ENCODE measurements around the gene FAM163A.

FAM163A gene

GRCh38 chr1:179748772-179749171 lies 5.7 kb downstream of the FAM163A start:
- Histone ChIP-seq H3K27me3 (ENCODE audit: control insufficient read depth in 5 of 5, insufficient read depth in 4 of 5, low read length in 5 of 5) (peaks cover 11 to 23% (median 17%) of the 10 kb centered on the region in 5 donors), H3K4me3 (ENCODE audit: low read depth in 1 of 5, low read length in 5 of 5) (no peak overlapping the region), H3K9ac (ENCODE audit: low read length in 5 of 5) (no peak overlapping the region), H3K36me3 (ENCODE audit: control insufficient read depth in 5 of 5, insufficient read depth in 5 of 5, low read length in 5 of 5) (no peaks in the 10 kb centered on the region), H3K9me3 (ENCODE audit: control insufficient read depth in 5 of 5, low read length in 5 of 5) (peaks cover 0 to 6% (median 0%) of the 10 kb centered on the region in 5 donors), H3K27ac (ENCODE audit: low read depth, low read length) (no peak overlapping the region), H3K4me1 (ENCODE audit: control insufficient read depth in 5 of 5, insufficient read depth in 5 of 5, low read length in 5 of 5) (peaks cover 0 to 13% (median 7%) of the 10 kb centered on the region in 5 donors)

- Histone ChIP-seq H3K9ac (ENCODE audit: low read length in 5 of 5) (no peak overlapping the region), H3K4me3 (ENCODE audit: low read depth in 1 of 5, low read length in 5 of 5) (no peak overlapping the region), H3K27ac (ENCODE audit: low read depth, low read length) (no peak overlapping the region), H3K4me1 (ENCODE audit: control insufficient read depth in 5 of 5, insufficient read depth in 5 of 5, low read length in 5 of 5) (no peaks in the 10 kb centered on the region), H3K9me3 (ENCODE audit: control insufficient read depth in 5 of 5, low read length in 5 of 5) (peaks cover 0 to 6% (median 0%) of the 10 kb centered on the region in 5 donors), H3K27me3 (ENCODE audit: control insufficient read depth in 5 of 5, insufficient read depth in 4 of 5, low read length in 5 of 5) (peaks cover 0 to 9% (median under 1%) of the 10 kb centered on the region in 5 donors), H3K36me3 (ENCODE audit: control insufficient read depth in 5 of 5, insufficient read depth in 5 of 5, low read length in 5 of 5) (no peaks in the 10 kb centered on the region)
Measured at GRCh38 chr1:179750630-179751029, 7.5 kb downstream of the FAM163A start.

- Histone ChIP-seq H3K36me3 (ENCODE audit: control insufficient read depth in 5 of 5, insufficient read depth in 5 of 5, low read length in 5 of 5) (no peaks in the 10 kb centered on the region), H3K9me3 (ENCODE audit: control insufficient read depth in 5 of 5, low read length in 5 of 5) (peaks cover 0 to 6% (median 0%) of the 10 kb centered on the region in 5 donors), H3K4me3 (ENCODE audit: low read depth in 1 of 5, low read length in 5 of 5) (no peak overlapping the region), H3K27me3 (ENCODE audit: control insufficient read depth in 5 of 5, insufficient read depth in 4 of 5, low read length in 5 of 5) (peaks cover 0 to 1% (median 0%) of the 10 kb centered on the region in 5 donors), H3K27ac (ENCODE audit: low read depth, low read length) (no peak overlapping the region), H3K4me1 (ENCODE audit: control insufficient read depth in 5 of 5, insufficient read depth in 5 of 5, low read length in 5 of 5) (no peaks in the 10 kb centered on the region), H3K9ac (ENCODE audit: low read length in 5 of 5) (no peak overlapping the region)
Measured at GRCh38 chr1:179753061-179753460, 10.0 kb downstream of the FAM163A start.

- H3K27ac ChIP-seq (ENCODE audit: low read depth, low read length): no peak overlapping the region
Measured at GRCh38 chr1:179754041-179754624, 11.0 kb downstream of the FAM163A start.

GRCh38 chr1:179757933-179758332 lies 14.8 kb downstream of the FAM163A start:
- Histone ChIP-seq H3K27ac (ENCODE audit: low read depth, low read length) (no peak overlapping the region), H3K4me3 (ENCODE audit: low read depth in 1 of 5, low read length in 5 of 5) (no peak overlapping the region), H3K4me1 (ENCODE audit: control insufficient read depth in 5 of 5, insufficient read depth in 5 of 5, low read length in 5 of 5) (no peaks in the 10 kb centered on the region), H3K9ac (ENCODE audit: low read length in 5 of 5) (no peak overlapping the region), H3K27me3 (ENCODE audit: control insufficient read depth in 5 of 5, insufficient read depth in 4 of 5, low read length in 5 of 5) (peaks cover 0 to 7% (median 0%) of the 10 kb centered on the region in 5 donors), H3K9me3 (ENCODE audit: control insufficient read depth in 5 of 5, low read length in 5 of 5) (no peaks in the 10 kb centered on the region), H3K36me3 (ENCODE audit: control insufficient read depth in 5 of 5, insufficient read depth in 5 of 5, low read length in 5 of 5) (no peaks in the 10 kb centered on the region)

More at GRCh38 chr1:179754041-179754624, 11.0 kb downstream of the FAM163A start:
- H3K36me3 ChIP-seq (ENCODE audit: control insufficient read depth in 5 of 5, insufficient read depth in 5 of 5, low read length in 5 of 5): no peaks in the 10 kb centered on the region
- no peaks in the 10 kb centered on the region for H3K27me3 ChIP-seq (ENCODE audit: control insufficient read depth in 5 of 5, insufficient read depth in 4 of 5, low read length in 5 of 5)
- no peak overlapping the region for H3K4me3 ChIP-seq (ENCODE audit: low read depth in 1 of 5, low read length in 5 of 5)
- no peak overlapping the region for H3K9ac ChIP-seq (ENCODE audit: low read length in 5 of 5)
- no peaks in the 10 kb centered on the region for H3K4me1 ChIP-seq (ENCODE audit: control insufficient read depth in 5 of 5, insufficient read depth in 5 of 5, low read length in 5 of 5)
- peaks cover 0 to 6% (median 0%) of the 10 kb centered on the region in 5 donors for H3K9me3 ChIP-seq (ENCODE audit: control insufficient read depth in 5 of 5, low read length in 5 of 5)

GRCh38 chr1:179760521-179760920 lies 17.4 kb downstream of the FAM163A start:
- H3K9me3 ChIP-seq (ENCODE audit: control insufficient read depth in 5 of 5, low read length in 5 of 5): no peaks in the 10 kb centered on the region
- no peak overlapping the region for H3K4me3 ChIP-seq (ENCODE audit: low read depth in 1 of 5, low read length in 5 of 5)
- H3K27ac ChIP-seq (ENCODE audit: low read depth, low read length): no peak overlapping the region

GRCh38 chr1:179761296-179761695 lies 18.2 kb downstream of the FAM163A start:
- H3K4me1 ChIP-seq (ENCODE audit: control insufficient read depth in 5 of 5, insufficient read depth in 5 of 5, low read length in 5 of 5): no peaks in the 10 kb centered on the region

More at GRCh38 chr1:179760521-179760920, 17.4 kb downstream of the FAM163A start:
- H3K36me3 ChIP-seq (ENCODE audit: control insufficient read depth in 5 of 5, insufficient read depth in 5 of 5, low read length in 5 of 5): no peaks in the 10 kb centered on the region
- no peaks in the 10 kb centered on the region for H3K4me1 ChIP-seq (ENCODE audit: control insufficient read depth in 5 of 5, insufficient read depth in 5 of 5, low read length in 5 of 5)
- H3K27me3 ChIP-seq (ENCODE audit: control insufficient read depth in 5 of 5, insufficient read depth in 4 of 5, low read length in 5 of 5): peaks cover 0 to 7% (median 0%) of the 10 kb centered on the region in 5 donors
- no peak overlapping the region for H3K9ac ChIP-seq (ENCODE audit: low read length in 5 of 5)

GRCh38 chr1:179761846-179762640 lies 19.0 kb downstream of the FAM163A start:
- Histone ChIP-seq H3K27me3 (ENCODE audit: control insufficient read depth in 5 of 5, insufficient read depth in 4 of 5, low read length in 5 of 5) (peaks cover 0 to 7% (median 0%) of the 10 kb centered on the region in 5 donors), H3K4me1 (ENCODE audit: control insufficient read depth in 5 of 5, insufficient read depth in 5 of 5, low read length in 5 of 5) (no peaks in the 10 kb centered on the region), H3K27ac (ENCODE audit: low read depth, low read length) (no peak overlapping the region), H3K36me3 (ENCODE audit: control insufficient read depth in 5 of 5, insufficient read depth in 5 of 5, low read length in 5 of 5) (no peaks in the 10 kb centered on the region), H3K9ac (ENCODE audit: low read length in 5 of 5) (no peak overlapping the region), H3K4me3 (ENCODE audit: low read depth in 1 of 5, low read length in 5 of 5) (no peak overlapping the region), H3K9me3 (ENCODE audit: control insufficient read depth in 5 of 5, low read length in 5 of 5) (no peaks in the 10 kb centered on the region)

More at GRCh38 chr1:179761296-179761695, 18.2 kb downstream of the FAM163A start:
- no peak overlapping the region for H3K27ac ChIP-seq (ENCODE audit: low read depth, low read length)
- no peaks in the 10 kb centered on the region for H3K36me3 ChIP-seq (ENCODE audit: control insufficient read depth in 5 of 5, insufficient read depth in 5 of 5, low read length in 5 of 5)
- H3K27me3 ChIP-seq (ENCODE audit: control insufficient read depth in 5 of 5, insufficient read depth in 4 of 5, low read length in 5 of 5): peaks cover 0 to 7% (median 0%) of the 10 kb centered on the region in 5 donors
- no peaks in the 10 kb centered on the region for H3K9me3 ChIP-seq (ENCODE audit: control insufficient read depth in 5 of 5, low read length in 5 of 5)
- H3K9ac ChIP-seq (ENCODE audit: low read length in 5 of 5): no peak overlapping the region
- H3K4me3 ChIP-seq (ENCODE audit: low read depth in 1 of 5, low read length in 5 of 5): no peak overlapping the region

GRCh38 chr1:179767177-179767581 lies 24.1 kb downstream of the FAM163A start:
- H3K27ac ChIP-seq (ENCODE audit: low read depth, low read length): no peak overlapping the region
- no peaks in the 10 kb centered on the region for H3K36me3 ChIP-seq (ENCODE audit: control insufficient read depth in 5 of 5, insufficient read depth in 5 of 5, low read length in 5 of 5)
- H3K4me1 ChIP-seq (ENCODE audit: control insufficient read depth in 5 of 5, insufficient read depth in 5 of 5, low read length in 5 of 5): peaks cover 0 to 3% (median 0%) of the 10 kb centered on the region in 5 donors

GRCh38 chr1:179767996-179768395 lies 24.9 kb downstream of the FAM163A start:
- no peaks in the 10 kb centered on the region for H3K36me3 ChIP-seq (ENCODE audit: control insufficient read depth in 5 of 5, insufficient read depth in 5 of 5, low read length in 5 of 5)
- peaks cover 0 to 3% (median 0%) of the 10 kb centered on the region in 5 donors for H3K4me1 ChIP-seq (ENCODE audit: control insufficient read depth in 5 of 5, insufficient read depth in 5 of 5, low read length in 5 of 5)
- H3K9ac ChIP-seq (ENCODE audit: low read length in 5 of 5): no peak overlapping the region
- H3K27ac ChIP-seq (ENCODE audit: low read depth, low read length): no peak overlapping the region
- no peaks in the 10 kb centered on the region for H3K27me3 ChIP-seq (ENCODE audit: control insufficient read depth in 5 of 5, insufficient read depth in 4 of 5, low read length in 5 of 5)
- no peak overlapping the region for H3K4me3 ChIP-seq (ENCODE audit: low read depth in 1 of 5, low read length in 5 of 5)
- H3K9me3 ChIP-seq (ENCODE audit: control insufficient read depth in 5 of 5, low read length in 5 of 5): peaks cover 0 to 13% (median 5%) of the 10 kb centered on the region in 5 donors

More at GRCh38 chr1:179767177-179767581, 24.1 kb downstream of the FAM163A start:
- Histone ChIP-seq H3K9ac (ENCODE audit: low read length in 5 of 5) (no peak overlapping the region), H3K9me3 (ENCODE audit: control insufficient read depth in 5 of 5, low read length in 5 of 5) (peaks cover 0 to 10% (median 0%) of the 10 kb centered on the region in 5 donors), H3K4me3 (ENCODE audit: low read depth in 1 of 5, low read length in 5 of 5) (no peak overlapping the region), H3K27me3 (ENCODE audit: control insufficient read depth in 5 of 5, insufficient read depth in 4 of 5, low read length in 5 of 5) (peaks cover 0 to 5% (median 0%) of the 10 kb centered on the region in 5 donors)
